IPS-18c (cell line): ENCODE measurements around the gene ERC2.

Experiments
- H3K4me3 ChIP-seq: 2 replicates; pipeline ENCODE4 v1.7.0; 2013; ENCODE audit warnings: low read depth, mild to moderate bottlenecking, low read length, moderate library complexity; ENCODE audit not compliant: insufficient read depth
- H3K9me3 ChIP-seq: one replicate; pipeline ENCODE4 v1.6.1; 2013; ENCODE audit warnings: mild to moderate bottlenecking, low read length, moderate library complexity; ENCODE audit not compliant: control insufficient read depth, insufficient read depth

Gene ERC2

GRCh38 chr3:55497250-55497649, 971.0 kb downstream of the ERC2 start:
- H3K4me3 ChIP-seq = no peak overlapping the region
- no peaks in the 10 kb centered on the region for H3K9me3 ChIP-seq

- no peaks in the 10 kb centered on the region for H3K9me3 ChIP-seq
- H3K4me3 ChIP-seq = no peak overlapping the region
Observed at GRCh38 chr3:55494976-55495375, 973.3 kb downstream of the ERC2 start.

GRCh38 chr3:55492976-55493375, 975.3 kb downstream of the ERC2 start:
- H3K9me3 ChIP-seq = no peaks in the 10 kb centered on the region

DNA sequence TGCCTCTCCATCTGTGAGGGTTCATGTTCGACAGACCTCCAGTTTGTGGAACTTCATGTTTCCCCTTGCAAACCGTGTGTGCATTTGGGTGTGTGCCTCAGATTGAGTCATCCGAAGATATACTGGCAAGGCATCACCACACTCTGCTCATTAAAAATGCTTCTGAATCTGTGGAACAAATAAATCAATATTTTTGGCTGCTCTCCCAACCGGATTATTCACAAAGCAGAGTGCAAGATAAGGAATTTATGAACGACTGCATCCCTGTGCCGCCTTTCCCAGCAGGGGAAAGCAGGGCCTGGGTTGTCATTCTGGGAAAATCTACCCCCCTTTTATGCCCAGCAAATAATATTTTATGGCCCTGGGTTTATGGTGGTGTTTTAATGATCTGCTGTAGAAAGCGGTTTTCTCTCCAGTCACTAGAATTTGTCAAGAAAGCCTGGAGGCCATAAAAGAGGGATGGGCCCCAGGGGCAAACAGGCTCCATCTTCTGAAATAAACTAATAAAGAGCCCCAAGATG, 976.9 kb downstream of the ERC2 start:
- Histone ChIP-seq H3K9me3 (no peaks in the 10 kb centered on the region), H3K4me3 (no peak overlapping the region)

More at GRCh38 chr3:55492976-55493375, 975.3 kb downstream of the ERC2 start:
- H3K4me3 ChIP-seq = no peak overlapping the region

GRCh38 chr3:55490276-55490913, 977.9 kb downstream of the ERC2 start:
- Histone ChIP-seq H3K9me3 (no peaks in the 10 kb centered on the region), H3K4me3 (peak overlapping the region; percentile 71; the same call in 1 of the 2 replicates)

GRCh38 chr3:55489798-55490132, 978.5 kb downstream of the ERC2 start:
- H3K4me3 ChIP-seq = peak overlapping the region; percentile 71
- H3K9me3 ChIP-seq = no peaks in the 10 kb centered on the region

GRCh38 chr3:55488398-55489055, 979.7 kb downstream of the ERC2 start:
- peak overlapping the region; percentile 71 for H3K4me3 ChIP-seq

DNA sequence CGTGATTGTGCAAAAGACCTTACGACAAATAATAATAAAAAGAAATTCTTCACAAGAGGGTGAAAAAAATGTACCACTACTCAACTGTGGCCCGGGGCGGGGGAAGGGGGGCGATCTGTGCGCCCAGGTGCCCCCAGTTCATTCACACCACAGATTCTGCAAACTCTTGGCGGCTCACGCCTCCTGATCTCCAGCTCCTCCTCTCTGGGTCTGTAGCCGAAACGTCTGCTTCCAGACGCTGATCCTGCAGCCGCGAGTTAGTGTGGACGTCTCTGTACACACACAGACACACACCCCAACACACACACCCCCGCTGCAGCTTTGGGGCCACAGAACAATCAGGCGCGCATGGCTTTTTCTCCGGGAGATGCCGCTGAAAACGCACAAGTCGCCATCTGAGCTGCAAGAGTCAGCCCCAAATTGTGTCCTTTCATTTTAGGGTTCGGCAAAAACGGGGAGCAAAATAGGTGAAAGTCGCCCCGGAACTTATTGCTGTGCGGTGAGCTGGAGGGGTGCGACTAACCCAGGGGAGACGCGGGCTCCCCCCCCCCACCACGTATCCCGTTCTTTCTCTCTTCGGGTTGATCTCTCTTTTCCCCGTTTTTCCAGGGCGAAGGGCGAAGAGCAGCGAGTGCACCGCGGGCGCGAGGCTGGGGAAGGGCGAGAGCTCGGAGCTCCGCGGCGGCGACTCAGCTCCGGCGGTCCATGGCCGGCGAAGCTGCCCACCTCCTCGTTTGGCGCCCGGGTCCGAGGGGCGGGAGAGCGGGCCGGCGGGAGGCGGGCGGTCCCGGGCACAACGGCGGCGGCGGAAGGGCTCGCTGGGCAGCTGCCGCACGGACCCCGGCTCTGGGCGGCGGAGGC, 980.7 kb downstream of the ERC2 start:
- Histone ChIP-seq H3K4me3 (peak overlapping the region; percentile 71), H3K9me3 (no peaks in the 10 kb centered on the region)

More at GRCh38 chr3:55488398-55489055, 979.7 kb downstream of the ERC2 start:
- H3K9me3 ChIP-seq = no peaks in the 10 kb centered on the region

- peak within 1 kb of the TSS; percentile 71 for H3K4me3 ChIP-seq
- no peaks in the 10 kb centered on the region for H3K9me3 ChIP-seq
Observed at GRCh38 chr3:55486857-55487380, 981.3 kb downstream of the ERC2 start, which contains the start of gene WNT5A. Gene WNT5A, minus strand, starts transcription at chr3:55487306. Its CDS starts 321 bp downstream, at chr3:55486985.

GRCh38 chr3:55486101-55486856, 982.0 kb downstream of the ERC2 start:
- Histone ChIP-seq H3K4me3 (peak overlapping the region; percentile 71), H3K9me3 (no peaks in the 10 kb centered on the region)

DNA sequence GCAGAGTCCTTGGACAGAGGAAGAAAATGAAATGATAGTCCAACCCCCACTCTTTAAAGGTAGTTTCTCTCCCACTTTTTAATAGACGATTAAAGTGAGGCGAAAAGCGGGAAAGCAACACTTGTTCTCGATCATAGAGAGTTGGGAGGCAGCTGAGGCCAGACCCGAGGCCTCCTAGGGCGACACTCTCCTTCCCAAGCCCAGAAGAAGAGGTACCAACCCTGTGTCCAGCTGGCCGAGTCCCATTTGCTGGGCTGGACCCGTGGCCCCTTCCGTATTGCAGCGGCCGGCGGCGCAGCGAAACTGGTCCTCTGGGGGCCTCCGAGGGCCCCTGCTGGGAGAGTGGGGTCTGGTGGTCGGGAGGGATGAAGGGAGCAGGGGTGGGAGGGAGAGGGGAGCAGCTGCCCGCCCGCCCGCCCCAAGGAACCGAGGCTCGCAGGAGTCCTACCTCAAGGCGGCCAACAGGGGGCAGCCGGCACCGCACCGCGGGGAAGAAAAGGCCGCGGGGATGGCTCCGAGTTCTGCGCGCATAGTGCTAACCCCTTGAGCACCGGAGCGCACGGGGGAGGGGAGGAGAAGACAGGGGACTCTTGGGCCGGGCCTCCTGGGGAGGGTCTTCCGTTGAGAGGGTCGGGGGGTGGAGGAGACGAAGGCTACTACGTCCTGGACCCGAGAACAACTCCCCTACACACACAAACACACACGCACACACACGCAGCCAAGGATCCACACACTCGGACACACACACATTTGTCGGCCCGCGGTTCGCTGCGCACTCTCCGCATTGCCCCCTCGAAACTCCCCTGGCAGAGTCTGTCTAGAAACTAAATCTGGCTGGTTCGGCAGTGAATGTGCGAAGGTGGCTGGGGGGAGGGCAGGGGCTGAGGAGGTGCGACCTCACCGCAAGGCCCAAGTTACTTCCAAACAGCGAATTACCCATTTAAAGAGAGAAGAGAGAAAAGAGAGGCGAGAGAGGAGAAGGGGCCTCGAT, 983.2 kb downstream of the ERC2 start:
- H3K9me3 ChIP-seq = no peaks in the 10 kb centered on the region

GRCh38 chr3:55484191-55484689, 984.0 kb downstream of the ERC2 start:
- H3K9me3 ChIP-seq = no peaks in the 10 kb centered on the region
- peak overlapping the region; percentile 28; the same call in 1 of the 2 replicates for H3K4me3 ChIP-seq

More for the DNA sequence above, 983.2 kb downstream of the ERC2 start:
- peak overlapping the region; percentile 71 for H3K4me3 ChIP-seq

DNA sequence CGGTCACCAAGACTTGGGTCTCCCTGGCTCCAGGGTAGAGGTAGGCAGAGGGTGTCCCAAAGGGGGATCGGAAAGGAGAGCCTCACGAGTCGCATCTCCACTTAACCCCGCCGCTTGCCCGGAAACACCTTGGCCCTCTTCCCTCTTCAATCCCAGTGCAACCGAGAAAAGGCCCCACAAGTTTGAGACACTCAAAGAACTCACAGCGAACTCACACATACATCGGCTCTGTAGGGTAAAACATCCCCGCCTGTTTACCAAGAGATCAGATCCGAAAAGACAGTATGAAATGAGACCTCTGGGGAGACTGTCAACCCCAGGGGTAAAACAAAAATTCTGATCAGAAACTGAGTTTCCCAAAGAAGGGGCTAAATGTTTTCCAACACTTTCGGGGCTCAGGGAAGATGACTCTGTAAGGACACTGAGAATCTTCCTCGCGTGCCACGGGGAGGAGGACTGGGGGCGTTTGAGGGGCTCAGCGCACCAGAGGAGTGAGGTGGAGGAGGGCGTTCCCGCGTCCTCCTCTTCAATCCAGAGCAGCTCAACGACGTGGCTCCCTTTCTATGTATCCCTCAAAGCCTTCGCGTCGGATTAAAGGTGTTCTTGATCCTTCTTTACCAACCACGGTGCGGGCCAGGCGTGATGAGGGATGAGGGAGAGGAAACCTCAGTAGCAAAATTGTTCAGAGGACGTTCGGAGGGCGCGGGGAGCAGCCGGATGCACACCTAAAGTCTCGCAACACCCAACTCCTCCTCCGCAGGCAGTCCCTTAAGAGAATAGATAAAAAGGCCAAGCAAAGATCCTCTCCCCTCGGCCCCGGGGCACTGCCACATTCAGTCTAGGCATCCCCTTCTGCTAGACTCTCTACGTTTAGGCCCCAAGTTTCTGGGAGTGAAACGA, 984.8 kb downstream of the ERC2 start:
- no peaks in the 10 kb centered on the region for H3K9me3 ChIP-seq
- peak overlapping the region; percentile 71; the same call in 1 of the 2 replicates for H3K4me3 ChIP-seq

DNA sequence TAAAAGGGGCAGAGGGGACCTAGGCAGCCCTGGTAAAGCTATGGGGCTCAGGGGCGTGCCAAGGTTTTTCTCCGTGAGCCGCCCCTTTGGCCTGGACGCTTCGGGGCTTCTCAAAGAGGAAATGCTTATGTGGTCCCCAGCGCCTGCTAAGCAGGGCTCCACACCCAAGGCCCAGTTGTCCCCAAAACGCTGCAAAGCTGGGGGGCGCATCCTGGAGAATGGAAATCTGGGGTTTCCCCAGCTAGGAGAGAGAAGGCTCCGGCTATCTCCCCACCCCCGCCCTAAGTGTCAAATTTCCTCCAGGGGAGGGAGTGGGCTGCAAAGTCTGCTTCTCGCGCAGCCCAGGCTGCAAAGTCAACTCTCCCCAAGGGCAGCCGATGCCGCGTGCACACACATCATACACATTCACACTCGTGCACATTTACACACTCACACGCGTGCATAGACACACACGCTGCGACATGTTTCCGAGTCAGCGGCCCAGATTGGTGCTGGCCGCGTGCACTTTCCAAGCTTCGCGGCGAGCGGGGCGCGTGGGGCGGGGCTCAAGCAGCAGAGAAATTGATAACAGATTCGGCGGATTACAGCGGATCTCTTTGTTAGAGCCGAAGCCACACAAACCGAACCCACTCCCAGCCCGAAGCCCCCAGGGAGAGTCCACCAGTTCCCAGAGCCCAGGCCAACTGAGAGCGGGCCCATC, 985.6 kb downstream of the ERC2 start:
- Histone ChIP-seq H3K4me3 (peak overlapping the region; percentile 71), H3K9me3 (no peaks in the 10 kb centered on the region)
